Activated CD4-positive, alpha-beta T cell treated with anti-CD3 and anti-CD28 coated beads for 4 hours (primary cell): ENCODE measurements around the gene NOL3.

Experiments
- DNase-seq, 2 donors: peaks; one replicate each; pipeline ENCODE4 v3.0.0-alpha.2; 2020

The NOL3 gene

GRCh38 chr16:67173323-67173722, 3.0 kb downstream of the NOL3 start:
- no peak for DNase-seq

- DNase-seq: peak; percentile 48 to 57
These were observed 3.7 kb downstream of the NOL3 start for GRCh38 chr16:67173808-67174705.

- no peak for DNase-seq
These were observed 4.4 kb downstream of the NOL3 start for GRCh38 chr16:67174706-67175231.

- DNase-seq: no peak
These were observed 6.3 kb downstream of the NOL3 start for GRCh38 chr16:67176662-67177061.

- peak; percentile 45 to 55 for DNase-seq
These were observed 7.7 kb downstream of the NOL3 start for GRCh38 chr16:67177743-67178699.

GRCh38 chr16:67179421-67180080, 9.2 kb downstream of the NOL3 start:
- no peak for DNase-seq

GRCh38 chr16:67180166-67180565, 9.8 kb downstream of the NOL3 start:
- no peak for DNase-seq

- DNase-seq: no peak
These were observed 11.0 kb downstream of the NOL3 start for GRCh38 chr16:67181346-67181745.

- no peak for DNase-seq
These were observed 11.9 kb downstream of the NOL3 start for GRCh38 chr16:67182288-67182687.

GRCh38 chr16:67183284-67183626, 12.9 kb downstream of the NOL3 start:
- DNase-seq: no peak

- peak; percentile 92 to 93 for DNase-seq
These were observed 13.5 kb downstream of the NOL3 start, which contains the start of gene MATCAP1 for GRCh38 chr16:67183627-67184452. MATCAP1 (minus strand) TSS chr16:67183963; CDS start chr16:67180610, 3,353 bp downstream.

GRCh38 chr16:67184453-67184994, 14.2 kb downstream of the NOL3 start:
- DNase-seq: peak in 1 of 2 donors; percentile 16

- DNase-seq: peak; percentile 76 to 83
These were observed 14.8 kb downstream of the NOL3 start for GRCh38 chr16:67184995-67185650.

- no peak for DNase-seq
These were observed 15.4 kb downstream of the NOL3 start for GRCh38 chr16:67185651-67186134.

- DNase-seq: no peak
These were observed 16.2 kb downstream of the NOL3 start for GRCh38 chr16:67186550-67186950.

GRCh38 chr16:67187175-67187890, 17.0 kb downstream of the NOL3 start:
- DNase-seq: no peak

GRCh38 chr16:67188323-67188722, 18.0 kb downstream of the NOL3 start:
- DNase-seq: no peak

- no peak for DNase-seq
These were observed 18.5 kb downstream of the NOL3 start for GRCh38 chr16:67188798-67189197.

- DNase-seq: no peak
These were observed 19.7 kb downstream of the NOL3 start, which contains the start of gene EXOC3L1 for GRCh38 chr16:67190041-67190440. EXOC3L1 (minus strand) TSS chr16:67190136; CDS start chr16:67189676, 460 bp downstream.
